Liver (tissue), 9 donors: ENCODE results near the gene LCN6. TPM values are rescaled to one million over a fixed set of nuclear protein-coding genes. Genes with fewer than 3 reads are reported as not detected.

ENCODE experiments used
- DNase-seq: peaks from one replicate; pipeline ENCODE4 v3.0.0-alpha.2; 2017; ENCODE audit warnings: low spot score
- H3K27ac ChIP-seq, 2 donors: one replicate each; pipeline ENCODE4 v1.7.0; 2013; ENCODE audit warnings: inconsistent platforms in 2 of 2, low read length in 2 of 2, control low read depth in 1 of 2, low read depth in 1 of 2, mild to moderate bottlenecking in 1 of 2
- H3K27me3 ChIP-seq, 4 donors: one replicate each; pipeline versions ENCODE4 v1.6.1 to v1.7.0; 2013; ENCODE audit warnings: low read length in 3 of 4, inconsistent platforms in 1 of 4, mild to moderate bottlenecking in 1 of 4, moderate library complexity in 1 of 4; ENCODE audit not compliant: control insufficient read depth in 4 of 4, insufficient read depth in 4 of 4
- H3K36me3 ChIP-seq, 4 donors: one replicate each; pipeline versions ENCODE4 v1.6.1 to v1.7.0; 2013; ENCODE audit warnings: low read length in 3 of 4, mild to moderate bottlenecking in 3 of 4, low read depth in 1 of 4, moderate library complexity in 1 of 4; ENCODE audit not compliant: control insufficient read depth in 4 of 4, insufficient read depth in 3 of 4
- H3K4me1 ChIP-seq, 4 donors: one replicate each; pipeline versions ENCODE4 v1.6.1 to v1.7.0; 2013; ENCODE audit warnings: low read length in 3 of 4, mild to moderate bottlenecking in 3 of 4, moderate library complexity in 1 of 4; ENCODE audit not compliant: control insufficient read depth in 4 of 4, insufficient read depth in 4 of 4
- H3K4me3 ChIP-seq, 3 donors: one replicate each; pipeline versions ENCODE4 v1.6.1 to v1.7.0; 2013; ENCODE audit warnings: low read length in 3 of 3, control low read depth in 1 of 3, low read depth in 1 of 3, mild to moderate bottlenecking in 1 of 3
- H3K9ac ChIP-seq, 2 donors: one replicate each; pipeline ENCODE4 v1.7.0; 2013; ENCODE audit warnings: low read length in 2 of 2, mild to moderate bottlenecking in 2 of 2, moderate library complexity in 2 of 2, control low read depth in 1 of 2, low read depth in 1 of 2
- H3K9me3 ChIP-seq, 4 donors: one replicate each; pipeline versions ENCODE4 v1.6.1 to v1.7.0; 2013; ENCODE audit warnings: low read length in 3 of 4; ENCODE audit not compliant: control insufficient read depth in 4 of 4
- EGR1 ChIP-seq, 2 donors: IDR thresholded peaks; 2 replicates each; pipeline ENCODE4 v1.6.1; 2016 to 2018; ENCODE audit warnings: antibody characterized with exemption in 2 of 2, low read depth in 2 of 2
- FOXA1 ChIP-seq: IDR thresholded peaks from 2 replicates; pipeline ENCODE4 v1.6.1; 2016; ENCODE audit warnings: antibody characterized with exemption
- JUND ChIP-seq, 2 donors: IDR thresholded peaks; 2 replicates each; pipeline ENCODE4 v1.6.1; 2016; ENCODE audit warnings: antibody characterized with exemption in 2 of 2
- SP1 ChIP-seq: IDR thresholded peaks from 2 replicates; pipeline ENCODE4 v1.6.1; 2018; ENCODE audit warnings: antibody characterized with exemption, mild to moderate bottlenecking
- TAF1 ChIP-seq: conservative IDR thresholded peaks from 2 replicates; pipeline ENCODE4 v1.6.1; 2016; ENCODE audit warnings: antibody characterized with exemption, mild to moderate bottlenecking
- YY1 ChIP-seq: IDR thresholded peaks from 2 replicates; pipeline ENCODE4 v1.6.1; 2016; ENCODE audit warnings: antibody characterized with exemption, mild to moderate bottlenecking
- WGBS: extraction: QIAGEN DNeasy Blood & Tissue Kit; methylation state at CpG from one replicate; pipeline ENCODE4 v1.1.7; 2013; 5-methylcytosine and 5-hydroxymethylcytosine counted together
- polyA plus RNA-seq, 2 donors: library from polyadenylated mRNA; stranded (reverse) in 1 of 2; unstranded in 1 of 2; fragments of 200-250 nt in 1 of 2; fragments of >200 nt in 1 of 2; fragmentation: Nextera tagmentation in 1 of 2; extraction: Ambion mirVana in 1 of 2; gene quantifications; one replicate each; pipeline versions ENCODE4 v1.2.1 to v1.2.3, GENCODE V29; 2013 to 2015
- total RNA-seq, 2 donors: library from RNA; depleted of rRNA; stranded (reverse); fragments of >200 nt; gene quantifications; one replicate each; pipeline ENCODE4 v1.2.3, GENCODE V29; 2014
- TF ChIP-seq, protein P1 (sequence below): fragments of 150-350 bp; IDR thresholded peaks from 2 replicates; pipeline ENCODE4 v1.5.1; 2017; ENCODE audit warnings: improper control_type of control experiment, low read depth, low read length; ENCODE audit not compliant: missing input control
- TF ChIP-seq, protein P2 (sequence below): IDR thresholded peaks from 2 replicates; pipeline ENCODE4 v1.6.1; 2016; ENCODE audit warnings: antibody characterized with exemption, mild to moderate bottlenecking
- TF ChIP-seq, protein P3 (sequence below): IDR thresholded peaks from 2 replicates; pipeline ENCODE4 v1.6.1; 2016; ENCODE audit warnings: antibody characterized with exemption
- TF ChIP-seq, protein P4 (sequence below): IDR thresholded peaks from 2 replicates; pipeline ENCODE4 v1.6.1; 2016; ENCODE audit warnings: antibody characterized with exemption
- TF ChIP-seq, protein P5 (sequence below): IDR thresholded peaks from 2 replicates; pipeline ENCODE4 v1.6.1; 2016; ENCODE audit warnings: antibody characterized with exemption
- donor health status: healthy.
- donor health status: healthy.
- donor health status: healthy.
- donor health status: healthy.
- donor health status: healthy.

The LCN6 gene
- total and polyA plus RNA-seq, 4 donors: 0.14 to 0.32 TPM; not detected in 2

DNA sequence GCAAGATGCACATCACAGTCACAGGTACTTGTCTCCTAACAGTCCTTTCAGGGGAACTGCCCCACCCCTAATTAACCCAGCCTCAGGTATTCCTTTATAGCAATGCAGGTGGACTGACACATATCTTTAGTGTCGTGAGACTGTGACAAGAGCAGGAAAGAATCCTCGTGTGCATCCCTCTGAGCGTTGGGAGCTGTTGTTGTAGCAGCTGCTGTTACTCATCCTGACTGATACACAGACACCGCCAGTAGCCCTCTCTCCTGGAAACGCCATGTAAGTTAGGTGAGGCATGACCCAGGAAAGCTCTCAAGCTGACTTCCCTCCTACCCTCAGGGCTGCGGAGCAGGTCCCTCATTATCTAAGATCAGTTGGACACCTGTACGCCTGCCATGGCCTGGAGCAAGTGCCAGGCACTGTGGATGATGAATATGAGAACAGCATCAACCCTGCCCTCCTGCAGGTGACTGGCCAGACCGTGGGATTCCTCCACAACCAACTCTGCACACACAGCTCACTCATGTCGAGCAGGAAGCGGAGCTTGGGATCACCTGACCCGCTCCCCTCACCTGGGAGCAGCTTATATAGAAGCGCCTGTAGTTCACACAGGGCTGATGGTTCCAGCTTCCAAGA lies 26.2 kb upstream of the LCN6 start:
- Histone ChIP-seq H3K9ac (no peak overlapping the region), H3K27ac (no peak overlapping the region), H3K9me3 (peaks cover 4 to 8% (median 5%) of the 10 kb centered on the region in 4 donors), H3K36me3 (no peaks in the 10 kb centered on the region), H3K4me3 (no peak overlapping the region), H3K27me3 (no peaks in the 10 kb centered on the region), H3K4me1 (peaks cover 0 to 2% (median 0%) of the 10 kb centered on the region in 4 donors)
- DNase-seq: no peak
- WGBS: 96% methylated on average over 12 of the region's 12 CpGs
- TF ChIP-seq SP1 (no peak), FOXA1 (no peak), JUND (IDR thresholded peaks at IDR 0.05) (no peak), TAF1 (no peak), EGR1 (IDR thresholded peaks at IDR 0.05; ENCODE audit: low read depth in 2 of 2) (no peak)
- TF ChIP-seq, protein P1, sequence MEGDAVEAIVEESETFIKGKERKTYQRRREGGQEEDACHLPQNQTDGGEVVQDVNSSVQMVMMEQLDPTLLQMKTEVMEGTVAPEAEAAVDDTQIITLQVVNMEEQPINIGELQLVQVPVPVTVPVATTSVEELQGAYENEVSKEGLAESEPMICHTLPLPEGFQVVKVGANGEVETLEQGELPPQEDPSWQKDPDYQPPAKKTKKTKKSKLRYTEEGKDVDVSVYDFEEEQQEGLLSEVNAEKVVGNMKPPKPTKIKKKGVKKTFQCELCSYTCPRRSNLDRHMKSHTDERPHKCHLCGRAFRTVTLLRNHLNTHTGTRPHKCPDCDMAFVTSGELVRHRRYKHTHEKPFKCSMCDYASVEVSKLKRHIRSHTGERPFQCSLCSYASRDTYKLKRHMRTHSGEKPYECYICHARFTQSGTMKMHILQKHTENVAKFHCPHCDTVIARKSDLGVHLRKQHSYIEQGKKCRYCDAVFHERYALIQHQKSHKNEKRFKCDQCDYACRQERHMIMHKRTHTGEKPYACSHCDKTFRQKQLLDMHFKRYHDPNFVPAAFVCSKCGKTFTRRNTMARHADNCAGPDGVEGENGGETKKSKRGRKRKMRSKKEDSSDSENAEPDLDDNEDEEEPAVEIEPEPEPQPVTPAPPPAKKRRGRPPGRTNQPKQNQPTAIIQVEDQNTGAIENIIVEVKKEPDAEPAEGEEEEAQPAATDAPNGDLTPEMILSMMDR: no peak
- TF ChIP-seq, protein P2, sequence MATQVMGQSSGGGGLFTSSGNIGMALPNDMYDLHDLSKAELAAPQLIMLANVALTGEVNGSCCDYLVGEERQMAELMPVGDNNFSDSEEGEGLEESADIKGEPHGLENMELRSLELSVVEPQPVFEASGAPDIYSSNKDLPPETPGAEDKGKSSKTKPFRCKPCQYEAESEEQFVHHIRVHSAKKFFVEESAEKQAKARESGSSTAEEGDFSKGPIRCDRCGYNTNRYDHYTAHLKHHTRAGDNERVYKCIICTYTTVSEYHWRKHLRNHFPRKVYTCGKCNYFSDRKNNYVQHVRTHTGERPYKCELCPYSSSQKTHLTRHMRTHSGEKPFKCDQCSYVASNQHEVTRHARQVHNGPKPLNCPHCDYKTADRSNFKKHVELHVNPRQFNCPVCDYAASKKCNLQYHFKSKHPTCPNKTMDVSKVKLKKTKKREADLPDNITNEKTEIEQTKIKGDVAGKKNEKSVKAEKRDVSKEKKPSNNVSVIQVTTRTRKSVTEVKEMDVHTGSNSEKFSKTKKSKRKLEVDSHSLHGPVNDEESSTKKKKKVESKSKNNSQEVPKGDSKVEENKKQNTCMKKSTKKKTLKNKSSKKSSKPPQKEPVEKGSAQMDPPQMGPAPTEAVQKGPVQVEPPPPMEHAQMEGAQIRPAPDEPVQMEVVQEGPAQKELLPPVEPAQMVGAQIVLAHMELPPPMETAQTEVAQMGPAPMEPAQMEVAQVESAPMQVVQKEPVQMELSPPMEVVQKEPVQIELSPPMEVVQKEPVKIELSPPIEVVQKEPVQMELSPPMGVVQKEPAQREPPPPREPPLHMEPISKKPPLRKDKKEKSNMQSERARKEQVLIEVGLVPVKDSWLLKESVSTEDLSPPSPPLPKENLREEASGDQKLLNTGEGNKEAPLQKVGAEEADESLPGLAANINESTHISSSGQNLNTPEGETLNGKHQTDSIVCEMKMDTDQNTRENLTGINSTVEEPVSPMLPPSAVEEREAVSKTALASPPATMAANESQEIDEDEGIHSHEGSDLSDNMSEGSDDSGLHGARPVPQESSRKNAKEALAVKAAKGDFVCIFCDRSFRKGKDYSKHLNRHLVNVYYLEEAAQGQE: no peak
- TF ChIP-seq, protein P3, sequence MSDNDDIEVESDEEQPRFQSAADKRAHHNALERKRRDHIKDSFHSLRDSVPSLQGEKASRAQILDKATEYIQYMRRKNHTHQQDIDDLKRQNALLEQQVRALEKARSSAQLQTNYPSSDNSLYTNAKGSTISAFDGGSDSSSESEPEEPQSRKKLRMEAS: no peak
- TF ChIP-seq, protein P4, sequence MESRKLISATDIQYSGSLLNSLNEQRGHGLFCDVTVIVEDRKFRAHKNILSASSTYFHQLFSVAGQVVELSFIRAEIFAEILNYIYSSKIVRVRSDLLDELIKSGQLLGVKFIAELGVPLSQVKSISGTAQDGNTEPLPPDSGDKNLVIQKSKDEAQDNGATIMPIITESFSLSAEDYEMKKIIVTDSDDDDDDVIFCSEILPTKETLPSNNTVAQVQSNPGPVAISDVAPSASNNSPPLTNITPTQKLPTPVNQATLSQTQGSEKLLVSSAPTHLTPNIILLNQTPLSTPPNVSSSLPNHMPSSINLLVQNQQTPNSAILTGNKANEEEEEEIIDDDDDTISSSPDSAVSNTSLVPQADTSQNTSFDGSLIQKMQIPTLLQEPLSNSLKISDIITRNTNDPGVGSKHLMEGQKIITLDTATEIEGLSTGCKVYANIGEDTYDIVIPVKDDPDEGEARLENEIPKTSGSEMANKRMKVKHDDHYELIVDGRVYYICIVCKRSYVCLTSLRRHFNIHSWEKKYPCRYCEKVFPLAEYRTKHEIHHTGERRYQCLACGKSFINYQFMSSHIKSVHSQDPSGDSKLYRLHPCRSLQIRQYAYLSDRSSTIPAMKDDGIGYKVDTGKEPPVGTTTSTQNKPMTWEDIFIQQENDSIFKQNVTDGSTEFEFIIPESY: no peak
- TF ChIP-seq, protein P5, sequence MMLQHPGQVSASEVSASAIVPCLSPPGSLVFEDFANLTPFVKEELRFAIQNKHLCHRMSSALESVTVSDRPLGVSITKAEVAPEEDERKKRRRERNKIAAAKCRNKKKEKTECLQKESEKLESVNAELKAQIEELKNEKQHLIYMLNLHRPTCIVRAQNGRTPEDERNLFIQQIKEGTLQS: no peak

DNA sequence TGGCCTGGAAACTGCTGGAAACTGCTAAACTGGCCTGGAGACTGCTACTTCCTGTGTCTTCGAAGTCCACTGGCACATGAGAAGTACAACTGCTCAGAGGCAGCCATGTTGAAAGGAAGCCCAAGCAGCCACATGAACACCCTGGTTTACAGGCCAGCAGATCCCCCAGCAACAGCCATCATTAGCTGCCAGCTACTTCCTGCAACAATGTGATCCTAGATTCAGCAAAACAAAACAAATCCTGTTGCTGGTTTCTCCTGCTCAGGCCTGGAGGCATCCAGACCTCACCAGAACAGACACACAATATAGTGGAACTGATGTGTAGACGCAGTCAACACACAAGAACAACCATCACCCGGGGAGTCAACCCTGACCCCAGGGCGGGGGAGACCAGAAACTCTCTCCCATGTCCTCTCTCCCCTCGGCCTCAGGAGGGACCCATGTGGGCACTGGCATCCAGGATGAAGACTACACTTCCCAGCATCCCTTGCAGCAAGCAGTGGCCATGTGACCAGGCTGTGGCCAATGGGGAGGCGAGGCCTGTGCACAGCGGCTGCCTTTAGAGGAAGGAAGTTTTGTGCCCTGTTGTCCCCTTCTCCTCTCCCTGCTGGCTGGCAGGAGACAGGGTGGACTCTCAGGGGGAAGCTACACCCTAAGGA lies 25.2 kb upstream of the LCN6 start:
- Histone ChIP-seq H3K27me3 (no peaks in the 10 kb centered on the region), H3K4me1 (peaks cover 0 to 2% (median 0%) of the 10 kb centered on the region in 4 donors), H3K36me3 (no peaks in the 10 kb centered on the region), H3K27ac (no peak overlapping the region), H3K9ac (no peak overlapping the region), H3K4me3 (no peak overlapping the region), H3K9me3 (peaks cover 4 to 8% (median 5%) of the 10 kb centered on the region in 4 donors)
- no peak for DNase-seq
- 86% methylated on average over 7 of the region's 7 CpGs for WGBS
- no peak for TF ChIP-seq YY1
- TF ChIP-seq, protein P5: no peak
- no peak for TF ChIP-seq SP1
- TF ChIP-seq, protein P3: no peak
- TF ChIP-seq, protein P2: no peak
- TF ChIP-seq, protein P4: no peak
